Caco-2 (cell line): Measurements from ENCODE around the gene FAM177A1. TPM values are rescaled to one million over a fixed set of nuclear protein-coding genes. Genes with fewer than 3 reads are reported as not detected.

Experiments
- BruUV-seq: library from RNA; stranded (reverse); fragments of 400-500 nt; replicated peaks from 2 replicates; lab custom pipeline; 2021; lab: Mats Ljungman, UMichigan
- CTCF ChIA-PET: fragments of 300-600 bp; sonication (Branson Sonifier 250); formaldehyde crosslinking; loops from one replicate; lab custom pipeline; 2022; ENCODE audit warnings: antibody characterized with exemption; lab: Charles Lee
- POLR2A ChIA-PET: fragments of 300-600 bp; sonication (Branson Sonifier 250); formaldehyde crosslinking; loops from one replicate; lab custom pipeline; 2022; ENCODE audit warnings: antibody characterized with exemption; lab: Charles Lee
- DNase-seq, 2 experiments: peaks; one replicate each; pipeline versions ENCODE4 v3.0.0 to v3.0.0-alpha.2; 2020 to 2022
- H3K27me3 ChIP-seq: replicated peaks from 2 replicates; pipeline ENCODE4 v1.6.0; 2011; ENCODE audit warnings: low read length; ENCODE audit not compliant: control insufficient read depth, insufficient read depth
- H3K36me3 ChIP-seq: 2 replicates; pipeline ENCODE4 v1.5.1; 2011; ENCODE audit warnings: low read length; ENCODE audit not compliant: control insufficient read depth, insufficient read depth
- H3K4me1 ChIP-seq: fragments of 250-450 bp; sonication (Bioruptor Pico); 2 replicates; pipeline ENCODE4 v1.5.1; 2020; ENCODE audit warnings: mild to moderate bottlenecking
- H3K4me3 ChIP-seq: 2 replicates; pipeline ENCODE4 v1.5.1; 2011; ENCODE audit warnings: low read depth, mild to moderate bottlenecking, control low read depth, low read length
- H3K9me3 ChIP-seq: fragments of 250-450 bp; sonication (Bioruptor Pico); 2 replicates; pipeline ENCODE4 v1.5.1; 2020; ENCODE audit warnings: mild to moderate bottlenecking, moderate library complexity
- H3K27ac Mint-ChIP-seq: one replicate; pipeline ENCODE4 v1.8.0; 2022; ENCODE audit warnings: mixed read lengths; ENCODE audit not compliant: unreplicated experiment
- H3K27me3 Mint-ChIP-seq: one replicate; pipeline ENCODE4 v1.8.0; 2022; ENCODE audit warnings: mixed read lengths; ENCODE audit not compliant: insufficient read depth, unreplicated experiment
- H3K36me3 Mint-ChIP-seq: one replicate; pipeline ENCODE4 v1.8.0; 2022; ENCODE audit warnings: mild to moderate bottlenecking, mixed read lengths; ENCODE audit not compliant: insufficient read depth, unreplicated experiment
- H3K4me1 Mint-ChIP-seq: one replicate; pipeline ENCODE4 v1.8.0; 2022; ENCODE audit warnings: low read depth, mixed read lengths; ENCODE audit not compliant: unreplicated experiment
- H3K4me3 Mint-ChIP-seq: one replicate; pipeline ENCODE4 v1.8.0; 2022; ENCODE audit warnings: mild to moderate bottlenecking, moderate library complexity, mixed read lengths; ENCODE audit not compliant: unreplicated experiment
- H3K9me3 Mint-ChIP-seq: one replicate; pipeline ENCODE4 v1.8.0; 2022; ENCODE audit warnings: mixed read lengths; ENCODE audit not compliant: unreplicated experiment
- intact Hi-C: fragments of 100-400 bp; cut with micrococcal nuclease; formaldehyde crosslinking; loops from one replicate; pipeline ENCODE4 v1.10.0; 2022; ENCODE audit not compliant: unreplicated experiment
- total RNA-seq: library from RNA; stranded (reverse); gene quantifications from 2 replicates; pipeline ENCODE4 v1.2.3, GENCODE V29; 2022
- TF ChIP-seq, protein P1 (sequence below), 2 experiments: fragments of 200-600 bp in 1 of 2; IDR thresholded peaks; 1 replicate in 1 of 2; 2 replicates in 1 of 2; pipeline versions ENCODE4 v1.5.1 to v1.8.0; 2011 to 2022; ENCODE audit warnings: antibody characterized with exemption in 1 of 2, control low read depth in 1 of 2, inconsistent platforms in 1 of 2, low read depth in 1 of 2, low read length in 1 of 2, mild to moderate bottlenecking in 1 of 2, moderate library complexity in 1 of 2; ENCODE audit not compliant: insufficient read depth in 1 of 2, severe bottlenecking in 1 of 2, unreplicated experiment in 1 of 2

Gene FAM177A1
- total RNA-seq, 1 experiment from 2014 or later, result 73.6 TPM

- Histone ChIP-seq H3K27me3 (no peaks in the 10 kb centered on the region), H3K4me1 (peaks cover 21% of the 10 kb centered on the region), H3K4me3 (no peak overlapping the region), H3K9me3 (no peaks in the 10 kb centered on the region), H3K36me3 (peaks cover 2% of the 10 kb centered on the region; the same call in 1 of the 2 replicates)
- no peaks in the 10 kb centered on the region for H3K27me3 Mint-ChIP-seq
- BruUV-seq, result no TSS peak
- H3K27ac Mint-ChIP-seq, result peak overlapping the region; percentile 97
- TF ChIP-seq, protein P1, sequence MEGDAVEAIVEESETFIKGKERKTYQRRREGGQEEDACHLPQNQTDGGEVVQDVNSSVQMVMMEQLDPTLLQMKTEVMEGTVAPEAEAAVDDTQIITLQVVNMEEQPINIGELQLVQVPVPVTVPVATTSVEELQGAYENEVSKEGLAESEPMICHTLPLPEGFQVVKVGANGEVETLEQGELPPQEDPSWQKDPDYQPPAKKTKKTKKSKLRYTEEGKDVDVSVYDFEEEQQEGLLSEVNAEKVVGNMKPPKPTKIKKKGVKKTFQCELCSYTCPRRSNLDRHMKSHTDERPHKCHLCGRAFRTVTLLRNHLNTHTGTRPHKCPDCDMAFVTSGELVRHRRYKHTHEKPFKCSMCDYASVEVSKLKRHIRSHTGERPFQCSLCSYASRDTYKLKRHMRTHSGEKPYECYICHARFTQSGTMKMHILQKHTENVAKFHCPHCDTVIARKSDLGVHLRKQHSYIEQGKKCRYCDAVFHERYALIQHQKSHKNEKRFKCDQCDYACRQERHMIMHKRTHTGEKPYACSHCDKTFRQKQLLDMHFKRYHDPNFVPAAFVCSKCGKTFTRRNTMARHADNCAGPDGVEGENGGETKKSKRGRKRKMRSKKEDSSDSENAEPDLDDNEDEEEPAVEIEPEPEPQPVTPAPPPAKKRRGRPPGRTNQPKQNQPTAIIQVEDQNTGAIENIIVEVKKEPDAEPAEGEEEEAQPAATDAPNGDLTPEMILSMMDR (IDR thresholded peaks at IDR 0.05; ENCODE audit: insufficient read depth in 1 of 2, low read depth in 1 of 2, low read length in 1 of 2, severe bottlenecking in 1 of 2, unreplicated experiment in 1 of 2), result no peak
- no peaks in the 10 kb centered on the region for H3K9me3 Mint-ChIP-seq
- CTCF ChIA-PET, result no interaction called here
- H3K4me1 Mint-ChIP-seq, result peaks cover 17% of the 10 kb centered on the region
- peaks cover 66% of the 10 kb centered on the region for H3K36me3 Mint-ChIP-seq
- POLR2A ChIA-PET, result interaction anchor here (0.6 to 1.3 kb wide), 2 partner anchors 61 to 67 kb away, joined by 3 read pairs; partner anchors contain the start of gene FAM177A1
- intact Hi-C loops, result loop anchor here (1.0 kb wide), 1 partner anchor 9 kb away; the partner anchor contains the start of gene PPP2R3C
- H3K4me3 Mint-ChIP-seq, result peak overlapping the region; percentile 55
- peak in 1 of 2 experiments; percentile 34 for DNase-seq
Measured at GRCh38 chr14:35112641-35113040, 66.6 kb downstream of the FAM177A1 start.

DNA sequence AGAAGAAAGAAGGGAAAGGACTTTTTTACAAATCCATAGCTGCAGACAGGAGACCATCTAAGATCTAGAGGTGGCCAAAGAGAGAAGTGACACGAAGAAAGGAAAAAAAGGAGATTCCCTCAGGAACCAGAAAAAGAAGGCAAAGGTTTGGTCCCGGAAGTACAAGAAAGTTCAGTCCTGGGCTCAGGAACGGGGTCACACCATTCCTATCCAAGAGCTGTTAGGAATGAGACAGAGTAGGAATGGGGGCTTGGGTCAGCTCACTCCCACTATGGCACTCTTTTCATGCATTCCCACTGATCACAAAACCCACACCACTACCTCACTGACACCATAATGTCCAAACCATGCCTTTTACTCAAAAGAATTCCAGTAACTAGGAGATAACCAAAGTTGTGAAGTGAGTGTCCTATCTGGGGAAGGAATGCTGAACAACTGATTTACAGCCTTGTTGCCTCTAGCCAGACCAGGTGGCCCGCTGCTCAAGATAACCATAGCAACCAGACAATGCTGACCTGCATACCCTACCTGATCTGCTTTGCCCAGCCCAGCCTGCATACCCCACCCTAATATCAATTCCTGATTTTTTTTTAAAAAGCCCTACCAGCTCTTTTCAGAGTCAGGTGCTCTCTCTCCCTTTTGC is 67.4 kb downstream of the FAM177A1 start:
- CTCF ChIA-PET, result no interaction called here
- peaks cover 66% of the 10 kb centered on the region for H3K36me3 Mint-ChIP-seq

GRCh38 chr14:35114036-35114435 is 68.0 kb downstream of the FAM177A1 start:
- Mint-ChIP-seq H3K27ac (peak overlapping the region; percentile 97), H3K4me3 (peak overlapping the region; percentile 55), H3K4me1 (peaks cover 17% of the 10 kb centered on the region), H3K27me3 (no peaks in the 10 kb centered on the region), H3K36me3 (peaks cover 72% of the 10 kb centered on the region), H3K9me3 (no peaks in the 10 kb centered on the region)
- TF ChIP-seq, protein P1 (IDR thresholded peaks at IDR 0.05; ENCODE audit: insufficient read depth in 1 of 2, low read depth in 1 of 2, low read length in 1 of 2, severe bottlenecking in 1 of 2, unreplicated experiment in 1 of 2), result no peak
- POLR2A ChIA-PET, result interaction anchor here (0.6 to 1.3 kb wide), 3 partner anchors 62 to 178 kb away, joined by 3 read pairs; partner anchors contain the start of genes FAM177A1 and PSMA6
- Histone ChIP-seq H3K27me3 (no peaks in the 10 kb centered on the region), H3K36me3 (peaks cover 2% of the 10 kb centered on the region; the same call in 1 of the 2 replicates), H3K4me1 (peaks cover 21% of the 10 kb centered on the region), H3K9me3 (no peaks in the 10 kb centered on the region), H3K4me3 (no peak overlapping the region)
- intact Hi-C loops, result no loop called here
- BruUV-seq, result no TSS peak
- DNase-seq, result no peak
- CTCF ChIA-PET, result no interaction called here

More for the DNA sequence above, 67.4 kb downstream of the FAM177A1 start:
- DNase-seq, result peak; percentile 79 to 81
- intact Hi-C loops, result loop anchor here (1.0 kb wide), 1 partner anchor 8 kb away; the partner anchor contains the start of gene PPP2R3C
- POLR2A ChIA-PET, result interaction anchor here (1.0 to 1.3 kb wide), 2 partner anchors 62 to 68 kb away, joined by 3 read pairs; partner anchors contain the start of gene FAM177A1
- peak overlapping the region; percentile 55 for H3K4me3 Mint-ChIP-seq
- BruUV-seq, result no TSS peak
- Histone ChIP-seq H3K27me3 (no peaks in the 10 kb centered on the region), H3K36me3 (peaks cover 2% of the 10 kb centered on the region; the same call in 1 of the 2 replicates), H3K9me3 (no peaks in the 10 kb centered on the region), H3K4me3 (no peak overlapping the region), H3K4me1 (peaks cover 21% of the 10 kb centered on the region)
- H3K27me3 Mint-ChIP-seq, result no peaks in the 10 kb centered on the region
- TF ChIP-seq, protein P1 (IDR thresholded peaks at IDR 0.05; ENCODE audit: insufficient read depth in 1 of 2, low read depth in 1 of 2, low read length in 1 of 2, severe bottlenecking in 1 of 2, unreplicated experiment in 1 of 2), result no peak
- peaks cover 17% of the 10 kb centered on the region for H3K4me1 Mint-ChIP-seq
- H3K9me3 Mint-ChIP-seq, result no peaks in the 10 kb centered on the region
- peak overlapping the region; percentile 97 for H3K27ac Mint-ChIP-seq
